H9 (cell line): ENCODE results near the gene TRAPPC14. TPM values are rescaled to one million over a fixed set of nuclear protein-coding genes. Genes with fewer than 3 reads are reported as not detected.

Experiments used
- DNase-seq: peaks from one replicate; pipeline ENCODE4 v3.0.0-alpha.2; 2017
- H2AFZ ChIP-seq: one replicate; pipeline ENCODE4 v1.6.1; 2013; ENCODE audit warnings: mild to moderate bottlenecking, low read length, control low read depth, moderate library complexity
- H2AK5ac ChIP-seq: 2 replicates; pipeline ENCODE4 v1.6.1; 2013; ENCODE audit warnings: low read length, control low read depth, mixed read lengths; ENCODE audit not compliant: insufficient read length
- H2BK120ac ChIP-seq: one replicate; pipeline ENCODE4 v1.6.1; 2013; ENCODE audit warnings: low read depth, mild to moderate bottlenecking, low read length, control low read depth, inconsistent platforms; ENCODE audit not compliant: poor library complexity, severe bottlenecking
- H2BK12ac ChIP-seq: 2 replicates; pipeline ENCODE4 v1.6.1; 2013; ENCODE audit warnings: low read length, control low read depth, mixed read lengths, low read depth; ENCODE audit not compliant: insufficient read length
- H2BK15ac ChIP-seq: 2 replicates; pipeline ENCODE4 v1.6.1; 2013; ENCODE audit warnings: low read depth, low read length, control low read depth
- H2BK20ac ChIP-seq: one replicate; pipeline ENCODE4 v1.6.1; 2013; ENCODE audit warnings: low read depth, mild to moderate bottlenecking, low read length, control low read depth, inconsistent platforms; ENCODE audit not compliant: poor library complexity, severe bottlenecking
- H2BK5ac ChIP-seq: 2 replicates; pipeline ENCODE4 v1.6.1; 2013; ENCODE audit warnings: low read length, control low read depth, mixed read lengths; ENCODE audit not compliant: insufficient read length
- H3K14ac ChIP-seq: 2 replicates; pipeline ENCODE4 v1.6.1; 2013; ENCODE audit warnings: low read length, control low read depth; ENCODE audit not compliant: insufficient read depth
- H3K18ac ChIP-seq: 2 replicates; pipeline ENCODE4 v1.6.1; 2013; ENCODE audit warnings: low read depth, mild to moderate bottlenecking, mixed read lengths, low read length, control low read depth; ENCODE audit not compliant: insufficient read length
- H3K23ac ChIP-seq: 2 replicates; pipeline ENCODE4 v1.6.1; 2013; ENCODE audit warnings: low read length, control low read depth, mixed read lengths, low read depth; ENCODE audit not compliant: insufficient read length
- H3K23me2 ChIP-seq: 2 replicates; pipeline ENCODE4 v1.6.1; 2013; ENCODE audit warnings: low read depth, mild to moderate bottlenecking, mixed read lengths, low read length, control low read depth; ENCODE audit not compliant: insufficient read length, poor library complexity, severe bottlenecking
- H3K27ac ChIP-seq: 2 replicates; pipeline ENCODE4 v1.5.1; 2013; ENCODE audit warnings: low read length, control low read depth, mixed read lengths, low read depth; ENCODE audit not compliant: insufficient read length
- H3K27me3 ChIP-seq: 2 replicates; pipeline ENCODE4 v1.6.1; 2013; ENCODE audit warnings: low read length, control low read depth, inconsistent platforms; ENCODE audit not compliant: insufficient read depth
- H3K4ac ChIP-seq: 2 replicates; pipeline ENCODE4 v1.6.1; 2013; ENCODE audit warnings: low read depth, mild to moderate bottlenecking, control low read depth, inconsistent platforms, low read length, moderate library complexity
- H3K4me1 ChIP-seq: 2 replicates; pipeline ENCODE4 v1.6.1; 2013; ENCODE audit warnings: low read length, control low read depth, inconsistent platforms; ENCODE audit not compliant: insufficient read depth
- H3K4me2 ChIP-seq: 2 replicates; pipeline ENCODE4 v1.6.1; 2013; ENCODE audit warnings: low read length, control low read depth, mixed read lengths; ENCODE audit not compliant: insufficient read length, insufficient read depth
- H3K56ac ChIP-seq: 2 replicates; pipeline ENCODE4 v1.6.1; 2013; ENCODE audit warnings: low read depth, mild to moderate bottlenecking, mixed read lengths, low read length, control low read depth; ENCODE audit not compliant: insufficient read length
- H3K79me1 ChIP-seq: 2 replicates; pipeline ENCODE4 v1.6.1; 2013; ENCODE audit warnings: low read depth, mild to moderate bottlenecking, moderate library complexity, low read length, control low read depth, inconsistent platforms; ENCODE audit not compliant: insufficient read depth, poor library complexity, severe bottlenecking
- H3K79me2 ChIP-seq: 2 replicates; pipeline ENCODE4 v1.6.1; 2013; ENCODE audit warnings: low read length, control low read depth, inconsistent platforms; ENCODE audit not compliant: insufficient read depth
- H3K9ac ChIP-seq: 2 replicates; pipeline ENCODE4 v1.6.1; 2013; ENCODE audit warnings: low read length, control low read depth, mixed read lengths; ENCODE audit not compliant: insufficient read length; ENCODE audit errors: extremely low read depth
- H3K9me3 ChIP-seq: one replicate; pipeline ENCODE4 v1.6.1; 2013; ENCODE audit warnings: low read depth, low read length, inconsistent platforms; ENCODE audit not compliant: control insufficient read depth
- H3T11ph ChIP-seq: one replicate; pipeline ENCODE4 v1.6.1; 2013; ENCODE audit warnings: mild to moderate bottlenecking, low read length, control low read depth, inconsistent platforms
- H4K20me1 ChIP-seq: one replicate; pipeline ENCODE4 v1.6.1; 2013; ENCODE audit not compliant: control insufficient read depth, insufficient read length, insufficient read depth
- H4K5ac ChIP-seq: 2 replicates; pipeline ENCODE4 v1.6.1; 2013; ENCODE audit warnings: low read depth, mild to moderate bottlenecking, mixed read lengths, low read length, control low read depth; ENCODE audit not compliant: insufficient read length
- H4K8ac ChIP-seq: replicated peaks from 2 replicates; pipeline ENCODE4 v1.6.1; 2013; ENCODE audit warnings: low read length, control low read depth, mixed read lengths, low read depth; ENCODE audit not compliant: insufficient read length
- H4K91ac ChIP-seq: 2 replicates; pipeline ENCODE4 v1.6.1; 2013; ENCODE audit warnings: low read depth, mild to moderate bottlenecking, moderate library complexity, mixed read lengths, low read length, control low read depth; ENCODE audit not compliant: insufficient read length
- H3K27ac Mint-ChIP-seq, 3 experiments: 2 replicates in 2 of 3; 3 replicates in 1 of 3; pipeline ENCODE4 v1.8.0; 2020 to 2021; ENCODE audit warnings: mixed read lengths in 3 of 3, mild to moderate bottlenecking in 1 of 3, moderate library complexity in 1 of 3
- H3K27me3 Mint-ChIP-seq: 2 replicates; pipeline ENCODE4 v1.8.0; 2021; ENCODE audit warnings: low read depth, mild to moderate bottlenecking, moderate library complexity, mixed read lengths
- H3K36me3 Mint-ChIP-seq, 3 experiments: 2 replicates in 2 of 3; 3 replicates in 1 of 3; pipeline ENCODE4 v1.8.0; 2020 to 2021; ENCODE audit warnings: low read depth in 3 of 3, mixed read lengths in 3 of 3; ENCODE audit not compliant: insufficient read depth in 1 of 3
- H3K4me1 Mint-ChIP-seq, 2 experiments: 2 replicates each; pipeline ENCODE4 v1.8.0; 2020; ENCODE audit warnings: mixed read lengths in 2 of 2
- H3K4me3 Mint-ChIP-seq, 2 experiments: 2 replicates in 1 of 2; 3 replicates in 1 of 2; pipeline ENCODE4 v1.8.0; 2020 to 2021; ENCODE audit warnings: mild to moderate bottlenecking in 2 of 2, mixed read lengths in 2 of 2, moderate library complexity in 1 of 2
- H3K9me3 Mint-ChIP-seq, 2 experiments: 2 replicates in 1 of 2; 3 replicates in 1 of 2; pipeline ENCODE4 v1.8.0; 2020; ENCODE audit warnings: mild to moderate bottlenecking in 2 of 2, mixed read lengths in 2 of 2, moderate library complexity in 1 of 2
- CTCF ChIP-seq: fragments of 200-600 bp; sonication (generic); conservative IDR thresholded peaks from 3 replicates; pipeline ENCODE4 v1.8.0; 2021; ENCODE audit warnings: antibody characterized with exemption, mild to moderate bottlenecking
- WGBS: extraction: QIAGEN DNeasy Blood & Tissue Kit; methylation state at CpG from one replicate; pipeline ENCODE4 v1.1.7; 2013; ENCODE audit warnings: missing lambda C conversion rate, low lambda C conversion rate, mixed read lengths; ENCODE audit not compliant: insufficient read length; ENCODE audit errors: extremely low coverage; 5-methylcytosine and 5-hydroxymethylcytosine counted together
- total RNA-seq: library from RNA; stranded (reverse); gene quantifications from 2 replicates; pipeline ENCODE4 v1.2.1, GENCODE V29; 2021

The TRAPPC14 gene
- total RNA-seq, 1 experiment from 2014 or later = 32.8 TPM

GRCh38 chr7:100171087-100171681, 12.7 kb upstream of the TRAPPC14 start:
- peaks cover 10% of the 10 kb centered on the region for H3K4me1 ChIP-seq
- peak overlapping the region; percentile 64 for H3K4me2 ChIP-seq
- no peak overlapping the region for H2BK120ac ChIP-seq
- H2AFZ ChIP-seq = no peak overlapping the region
- H3K27ac ChIP-seq = no peak overlapping the region
- H3K27me3 ChIP-seq = no peaks in the 10 kb centered on the region; the same call in 1 of the 2 replicates
- no peak for TF ChIP-seq CTCF
- H3K9ac ChIP-seq = no peak overlapping the region
- H3K27me3 Mint-ChIP-seq = peaks cover 30% of the 10 kb centered on the region
- H3K23me2 ChIP-seq = peaks cover 11% of the 10 kb centered on the region
- H3K79me1 ChIP-seq = no peaks in the 10 kb centered on the region
- no peak overlapping the region for H3K14ac ChIP-seq
- H3K79me2 ChIP-seq = no peaks in the 10 kb centered on the region
- no peak overlapping the region for H3K27ac Mint-ChIP-seq
- WGBS = no CpG with 5 or more reads among the region's 61 CpGs
- H2BK5ac ChIP-seq = no peak overlapping the region
- no peaks in the 10 kb centered on the region for H3K9me3 ChIP-seq
- H3K9me3 Mint-ChIP-seq = no peaks in the 10 kb centered on the region; a peak in 1 of 5 replicates
- no peak overlapping the region for H2BK15ac ChIP-seq
- H2BK12ac ChIP-seq = no peak overlapping the region
- H3K36me3 Mint-ChIP-seq = peaks cover 25 to 39% (median 31%) of the 10 kb centered on the region in 3 experiments; a peak in 6 of 7 replicates
- H4K20me1 ChIP-seq = no peaks in the 10 kb centered on the region
- H3K4ac ChIP-seq = no peak overlapping the region
- no peak overlapping the region for H4K5ac ChIP-seq
- H3K18ac ChIP-seq = no peak overlapping the region
- no peak overlapping the region for H2BK20ac ChIP-seq
- H2AK5ac ChIP-seq = no peak overlapping the region
- no peak overlapping the region for H4K8ac ChIP-seq
- H3K4me1 Mint-ChIP-seq = peaks cover 50 to 64% of the 10 kb centered on the region in 2 experiments
- H3K4me3 Mint-ChIP-seq = peak overlapping the region; percentile 65 to 68
- no peak overlapping the region for H3T11ph ChIP-seq
- no peak overlapping the region for H3K56ac ChIP-seq
- H4K91ac ChIP-seq = no peak overlapping the region
- DNase-seq = peak; percentile 80
- no peak overlapping the region for H3K23ac ChIP-seq
